ENCODE measurements around the gene HTR3B. TPM values are rescaled to one million over a fixed set of nuclear protein-coding genes. Genes with fewer than 3 reads are reported as not detected.

HTR3B gene, protein sequence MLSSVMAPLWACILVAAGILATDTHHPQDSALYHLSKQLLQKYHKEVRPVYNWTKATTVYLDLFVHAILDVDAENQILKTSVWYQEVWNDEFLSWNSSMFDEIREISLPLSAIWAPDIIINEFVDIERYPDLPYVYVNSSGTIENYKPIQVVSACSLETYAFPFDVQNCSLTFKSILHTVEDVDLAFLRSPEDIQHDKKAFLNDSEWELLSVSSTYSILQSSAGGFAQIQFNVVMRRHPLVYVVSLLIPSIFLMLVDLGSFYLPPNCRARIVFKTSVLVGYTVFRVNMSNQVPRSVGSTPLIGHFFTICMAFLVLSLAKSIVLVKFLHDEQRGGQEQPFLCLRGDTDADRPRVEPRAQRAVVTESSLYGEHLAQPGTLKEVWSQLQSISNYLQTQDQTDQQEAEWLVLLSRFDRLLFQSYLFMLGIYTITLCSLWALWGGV
- total RNA-seq, result not detected in 2 replicates
- not detected for total RNA-seq (2013)
- polyA plus RNA-seq, result not detected in 2 replicates
- polyA minus RNA-seq, result not detected in 2 replicates

DNA sequence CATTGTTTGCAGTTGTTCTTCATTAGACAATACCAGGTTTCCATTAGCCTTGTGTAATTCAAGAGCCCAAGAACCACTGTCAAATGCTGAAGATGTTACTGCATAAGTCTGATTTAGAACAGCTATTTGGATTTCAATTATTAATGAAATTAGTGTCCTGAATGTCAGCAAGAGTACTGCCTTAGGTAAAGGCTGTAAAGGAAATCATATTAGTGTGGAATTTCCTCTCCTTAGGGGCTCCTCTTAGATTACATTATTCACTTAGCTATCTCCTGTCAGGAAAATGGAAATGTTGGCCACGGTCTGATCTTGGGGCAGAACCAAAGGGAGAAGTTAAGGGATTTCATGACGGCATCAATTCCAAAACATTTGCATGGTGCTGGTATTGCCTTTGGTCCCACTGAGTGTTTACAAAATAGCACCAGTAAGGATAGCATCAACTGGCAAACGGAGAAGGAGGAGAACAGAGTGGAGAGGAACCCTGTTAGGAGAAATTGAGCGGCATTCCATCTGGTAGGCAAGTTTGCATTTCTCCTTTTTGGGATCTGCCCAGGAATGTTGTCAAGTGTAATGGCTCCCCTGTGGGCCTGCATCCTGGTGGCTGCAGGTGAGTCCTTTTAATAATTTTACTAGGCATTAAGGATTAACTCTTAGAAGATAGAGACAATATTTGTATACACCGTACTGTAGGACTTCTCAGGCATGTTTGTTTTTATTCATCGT is at the start of gene HTR3B:
HTR3B (plus strand) TSS at position 418 of the 723 bp plus-strand sequence; CDS start at position 556, 138 bp downstream.
- WGBS (ENCODE audit: insufficient coverage), result 80% methylated on average over 5 of the region's 6 CpGs
- no peaks in the 10 kb centered on the region for H3K36me3 ChIP-seq (replicated peaks in 1 of 2; ENCODE audit: control extremely low read depth in 1 of 2, control insufficient read depth in 1 of 2, extremely low read depth in 1 of 2, insufficient read depth in 2 of 2, low read length in 1 of 2)
- no peak for DNase-seq
- H4K20me1 ChIP-seq (ENCODE audit: control insufficient read depth, insufficient read depth, low read length, poor library complexity, severe bottlenecking), result no peaks in the 10 kb centered on the region
- H3K79me2 ChIP-seq (ENCODE audit: control insufficient read depth, insufficient read depth, low read length), result no peaks in the 10 kb centered on the region
- no peak for ATAC-seq (ENCODE audit: low read depth)
- ChIA-PET POLR2A (no interaction called here), CTCF (interaction anchor here (0.6 to 7.4 kb wide), 4 partner anchors 8 to 356 kb away, joined by 3 to 52 read pairs (median 23); no protein-coding TSS in a partner anchor)
- no peaks in the 10 kb centered on the region for H3K27me3 Mint-ChIP-seq
- H3K4me3 ChIP-seq (ENCODE audit: control extremely low read depth in 1 of 5, extremely low read depth in 1 of 5, insufficient read depth in 1 of 5, low read depth in 2 of 5, low read length in 4 of 5), result no peak within 1 kb of the TSS
- no peak within 1 kb of the TSS for H3K27ac ChIP-seq (ENCODE audit: low read length in 2 of 2)
- no peak within 1 kb of the TSS for H3K4me2 ChIP-seq (replicated peaks; ENCODE audit: low read depth, low read length, poor library complexity, severe bottlenecking)
- no peaks in the 10 kb centered on the region for H3K4me1 ChIP-seq (ENCODE audit: control insufficient read depth in 2 of 2, insufficient read depth in 2 of 2, low read length in 2 of 2)
- peaks cover 0 to 1% (median 0%) of the 10 kb centered on the region in 3 donors for H3K9me3 ChIP-seq (ENCODE audit: control extremely low read depth in 1 of 3, control insufficient read depth in 2 of 3, insufficient read depth in 1 of 3, low read length in 2 of 3)
- H3K9ac ChIP-seq (ENCODE audit: low read length), result no peak within 1 kb of the TSS
- H3K4me3 Mint-ChIP-seq, result no peak within 1 kb of the TSS
- H3K27ac Mint-ChIP-seq, result no peak within 1 kb of the TSS
- no peaks in the 10 kb centered on the region for H3K9me3 Mint-ChIP-seq (ENCODE audit: insufficient read depth)
- H2AFZ ChIP-seq (ENCODE audit: insufficient read depth, low read depth, low read length, poor library complexity, severe bottlenecking), result no peak within 1 kb of the TSS
- intact Hi-C loops (cut with micrococcal nuclease), result no loop called here
- TF ChIP-seq, protein P1, sequence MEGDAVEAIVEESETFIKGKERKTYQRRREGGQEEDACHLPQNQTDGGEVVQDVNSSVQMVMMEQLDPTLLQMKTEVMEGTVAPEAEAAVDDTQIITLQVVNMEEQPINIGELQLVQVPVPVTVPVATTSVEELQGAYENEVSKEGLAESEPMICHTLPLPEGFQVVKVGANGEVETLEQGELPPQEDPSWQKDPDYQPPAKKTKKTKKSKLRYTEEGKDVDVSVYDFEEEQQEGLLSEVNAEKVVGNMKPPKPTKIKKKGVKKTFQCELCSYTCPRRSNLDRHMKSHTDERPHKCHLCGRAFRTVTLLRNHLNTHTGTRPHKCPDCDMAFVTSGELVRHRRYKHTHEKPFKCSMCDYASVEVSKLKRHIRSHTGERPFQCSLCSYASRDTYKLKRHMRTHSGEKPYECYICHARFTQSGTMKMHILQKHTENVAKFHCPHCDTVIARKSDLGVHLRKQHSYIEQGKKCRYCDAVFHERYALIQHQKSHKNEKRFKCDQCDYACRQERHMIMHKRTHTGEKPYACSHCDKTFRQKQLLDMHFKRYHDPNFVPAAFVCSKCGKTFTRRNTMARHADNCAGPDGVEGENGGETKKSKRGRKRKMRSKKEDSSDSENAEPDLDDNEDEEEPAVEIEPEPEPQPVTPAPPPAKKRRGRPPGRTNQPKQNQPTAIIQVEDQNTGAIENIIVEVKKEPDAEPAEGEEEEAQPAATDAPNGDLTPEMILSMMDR (IDR thresholded peaks at IDR 0.05), result no peak
- no peak for TF ChIP-seq EZH2 (IDR thresholded peaks at IDR 0.05; ENCODE audit: borderline replicate concordance, insufficient read depth, low read depth, low read length, poor library complexity, severe bottlenecking)
- H3K4me1 Mint-ChIP-seq, result peaks cover 1% of the 10 kb centered on the region
- H3K27me3 ChIP-seq (replicated peaks in 1 of 4; ENCODE audit: control extremely low read depth in 1 of 4, control insufficient read depth in 3 of 4, insufficient read depth in 4 of 4, low read length in 3 of 4), result no peaks in the 10 kb centered on the region

All from B cell (primary cell).